NCI-H2107 treated with DMSO at 0.1 percent for 48 hours (cell line): ENCODE measurements around the gene TATDN3.
"Not testable (repeated sequence)": the region's sequence is repeated elsewhere in the genome, so short reads cannot be mapped to it uniquely, and the experiment has no call there.

Experiments used
- DNase-seq: peaks from one replicate; lab custom pipeline; 2025; ENCODE audit not compliant: unreplicated experiment; lab: John Stamatoyannopoulos, UW

TATDN3 gene

DNA sequence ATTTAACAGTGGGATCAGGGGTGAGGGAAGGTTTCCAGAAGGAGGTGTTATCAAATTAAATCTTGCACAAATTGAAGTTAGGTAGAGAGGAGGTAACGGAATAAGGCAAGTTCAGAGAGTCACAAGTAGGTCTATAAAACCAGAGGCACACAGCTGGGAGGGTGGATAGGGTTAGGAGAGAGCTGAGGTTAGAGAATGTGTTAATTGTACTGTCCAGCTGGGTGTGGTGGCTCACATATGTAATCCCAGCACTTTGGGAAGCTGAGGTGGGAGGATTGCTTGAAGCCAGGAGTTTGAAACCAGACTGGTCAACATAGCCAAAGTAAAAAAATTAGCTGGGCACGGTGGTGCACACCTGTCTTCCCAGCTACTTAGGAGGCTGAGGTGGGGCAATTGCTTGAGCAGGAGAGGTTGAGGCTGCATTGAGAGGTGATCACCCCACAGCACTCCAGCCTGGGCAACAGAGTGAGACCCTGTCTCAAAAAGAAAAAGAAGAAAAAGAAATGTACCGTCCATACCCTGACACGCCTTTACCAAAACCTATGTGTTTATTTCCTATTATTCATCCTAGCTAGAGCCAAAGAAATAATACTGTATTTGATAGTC, 35.6 kb downstream of the TATDN3 start:
- DNase-seq: no peak

- no peak for DNase-seq
Measured at GRCh38 chr1:212827831-212828278, 36.2 kb downstream of the TATDN3 start.

DNA sequence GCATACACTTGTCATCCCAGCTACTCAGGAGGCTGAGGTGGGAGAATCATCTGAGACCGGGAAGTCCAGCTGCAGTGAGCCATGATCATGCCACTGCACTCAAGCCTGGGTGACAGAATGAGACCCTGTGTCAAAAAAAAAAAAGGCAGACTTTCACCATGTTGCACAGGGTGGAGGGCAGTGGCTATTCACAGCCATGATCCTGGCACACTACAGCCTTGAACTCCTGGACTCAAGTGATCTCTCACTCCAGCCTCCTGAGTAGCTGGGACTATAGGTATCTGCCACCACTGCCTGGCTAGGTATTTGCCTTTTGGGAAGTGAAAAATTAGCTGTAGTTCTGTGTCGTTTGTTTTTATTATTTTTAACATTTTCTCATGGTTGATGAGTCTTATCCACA, 36.7 kb downstream of the TATDN3 start:
- DNase-seq: no peak

- not testable (repeated sequence) for DNase-seq
Measured at GRCh38 chr1:212833211-212834207, 41.8 kb downstream of the TATDN3 start.

GRCh38 chr1:212838145-212838544, 46.5 kb downstream of the TATDN3 start:
- DNase-seq: no peak

DNA sequence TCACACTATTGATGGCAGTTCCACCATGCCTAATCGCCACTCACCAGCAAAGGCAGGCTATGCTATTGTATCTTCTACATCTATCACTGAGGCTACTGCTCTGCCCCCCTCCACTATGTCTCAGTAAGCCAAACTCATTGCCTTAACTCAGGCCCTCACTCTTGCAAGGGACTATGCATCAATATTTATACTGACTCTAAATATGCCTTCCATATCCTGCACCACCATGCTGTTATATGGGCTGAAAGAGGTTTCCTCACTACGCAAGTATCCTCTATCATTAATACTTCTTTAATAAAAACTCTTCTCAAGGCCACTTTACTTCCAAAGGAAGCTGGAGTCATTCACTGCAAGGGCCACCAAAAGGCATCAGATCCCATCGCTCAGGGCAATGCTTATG, 52.8 kb downstream of the TATDN3 start:
- DNase-seq: not testable (repeated sequence)

- DNase-seq: no peak
Measured at GRCh38 chr1:212847549-212847948, 55.9 kb downstream of the TATDN3 start, which contains the start of gene SPATA45. Gene SPATA45, minus strand, starts transcription at chr1:212847649. Its CDS starts 11,500 bp downstream, at chr1:212836149.

DNA sequence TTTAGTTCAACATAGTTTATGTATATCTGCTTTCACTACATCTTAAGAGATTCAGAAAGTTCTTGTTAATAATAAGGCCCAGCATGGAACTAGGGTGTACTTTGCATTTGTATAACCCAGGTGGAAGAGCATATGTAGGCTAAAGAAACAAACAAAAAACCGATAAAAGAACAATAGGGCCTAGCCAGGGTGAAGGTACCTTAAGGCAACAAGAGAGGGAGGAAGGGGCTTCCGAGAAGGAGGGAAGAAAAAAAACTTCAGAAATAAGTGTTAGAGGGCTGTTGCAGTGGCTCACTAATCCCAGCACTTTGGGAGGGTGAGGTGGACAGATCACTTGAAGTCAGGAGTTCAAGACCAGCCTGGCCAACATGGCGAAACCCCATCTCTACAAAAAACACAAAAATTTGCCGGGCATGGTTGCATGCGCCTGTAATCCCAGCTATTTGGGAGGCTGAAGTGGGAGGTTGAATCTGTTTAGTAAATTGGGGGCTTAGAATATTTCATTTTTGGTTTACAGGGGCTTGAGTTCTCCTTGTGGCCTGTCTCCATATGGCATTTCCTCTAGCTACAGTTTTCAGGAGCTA, 60.5 kb downstream of the TATDN3 start:
- no peak for DNase-seq

DNA sequence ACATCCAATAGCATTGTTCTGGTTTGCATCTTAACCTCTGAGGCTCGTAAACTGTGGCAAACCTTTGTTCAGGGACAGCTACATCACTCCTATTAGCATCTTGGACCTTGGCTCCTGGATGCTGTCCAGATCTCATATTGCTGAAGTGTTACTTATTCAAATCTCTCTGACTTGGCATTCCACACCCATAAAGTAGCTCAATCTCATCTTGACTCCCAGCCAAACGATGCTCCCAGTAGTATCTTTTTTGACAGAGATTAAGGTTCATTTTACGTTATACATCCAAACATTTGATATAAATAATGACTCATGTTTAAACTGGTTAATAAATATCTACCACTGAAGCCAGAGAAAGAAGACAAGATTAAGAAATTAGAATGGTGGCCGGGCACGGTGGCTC, 62.0 kb downstream of the TATDN3 start:
- no peak for DNase-seq

DNA sequence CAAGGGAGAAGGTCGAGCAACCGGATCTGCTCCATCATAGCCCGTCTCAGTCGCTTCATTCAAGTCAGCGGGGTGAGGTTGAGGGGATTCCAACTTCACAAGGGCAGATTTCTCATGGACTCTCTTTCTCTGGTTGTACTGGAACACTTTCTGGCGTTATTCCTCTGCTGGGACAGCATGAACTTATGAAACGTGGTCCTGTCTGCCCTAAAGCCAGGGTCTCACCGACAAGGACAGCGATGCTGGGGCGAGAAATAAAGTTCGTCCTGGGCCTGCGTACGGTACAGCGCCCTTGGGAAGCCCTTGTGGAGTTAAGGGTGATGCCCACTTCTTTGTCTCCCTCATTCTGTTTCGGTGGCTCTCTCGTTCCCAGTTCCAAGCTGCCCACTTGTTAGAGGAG, 65.1 kb downstream of the TATDN3 start:
- no peak for DNase-seq

DNA sequence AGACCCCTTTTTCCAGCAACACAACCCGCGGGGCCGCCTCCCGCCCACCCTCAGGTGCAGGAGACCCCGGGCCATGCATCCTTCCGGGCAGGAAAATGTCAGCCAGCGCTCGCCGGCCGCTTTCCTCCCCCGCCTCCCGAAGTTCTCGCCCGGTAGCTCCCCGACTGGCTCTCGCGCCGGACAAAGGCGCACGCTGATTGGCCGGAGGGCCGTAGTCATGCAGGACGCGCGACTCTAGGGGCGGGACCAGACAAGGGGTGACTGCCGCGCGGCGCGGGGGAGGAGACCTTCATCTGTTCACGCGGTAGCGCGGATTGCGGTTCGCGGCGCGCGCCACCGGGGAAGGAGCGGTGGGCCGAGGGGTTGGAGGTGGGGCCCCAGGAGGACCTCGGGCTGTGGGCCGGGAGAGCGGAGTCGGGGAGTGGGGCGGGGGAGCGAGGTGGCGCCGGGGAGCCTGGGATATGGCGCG, 66.3 kb downstream of the TATDN3 start, which contains the start of gene FLVCR1:
Gene FLVCR1, plus strand, starts transcription at position 284 of the 469 bp plus-strand sequence. Its CDS starts 178 bp downstream, at position 462.
- DNase-seq: peak; percentile 95

DNA sequence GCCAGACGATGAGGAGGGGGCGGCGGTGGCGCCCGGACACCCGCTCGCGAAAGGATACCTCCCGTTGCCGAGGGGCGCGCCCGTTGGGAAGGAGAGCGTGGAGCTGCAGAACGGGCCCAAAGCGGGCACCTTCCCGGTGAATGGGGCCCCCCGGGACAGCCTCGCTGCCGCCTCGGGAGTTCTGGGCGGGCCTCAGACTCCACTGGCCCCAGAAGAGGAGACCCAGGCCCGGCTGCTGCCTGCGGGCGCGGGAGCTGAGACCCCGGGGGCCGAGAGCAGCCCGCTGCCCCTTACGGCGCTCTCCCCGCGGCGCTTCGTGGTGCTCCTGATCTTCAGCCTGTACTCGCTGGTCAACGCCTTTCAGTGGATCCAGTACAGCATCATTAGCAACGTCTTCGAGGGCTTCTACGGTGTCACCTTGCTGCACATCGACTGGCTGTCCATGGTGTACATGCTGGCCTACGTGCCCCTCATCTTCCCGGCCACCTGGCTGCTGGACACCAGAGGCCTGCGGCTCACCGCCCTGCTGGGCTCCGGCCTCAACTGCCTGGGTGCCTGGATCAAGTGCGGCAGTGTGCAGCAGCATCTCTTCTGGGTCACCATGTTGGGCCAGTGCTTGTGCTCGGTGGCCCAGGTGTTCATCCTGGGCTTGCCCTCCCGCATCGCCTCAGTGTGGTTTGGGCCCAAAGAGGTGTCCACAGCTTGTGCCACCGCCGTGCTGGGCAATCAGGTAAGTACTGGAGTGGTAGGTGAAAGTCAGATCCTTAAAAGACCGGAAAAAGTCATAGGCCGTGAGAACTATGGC, 67.0 kb downstream of the TATDN3 start:
- peak; percentile 26 for DNase-seq

- DNase-seq: no peak
Measured at GRCh38 chr1:212860713-212861581, 69.3 kb downstream of the TATDN3 start.

DNA sequence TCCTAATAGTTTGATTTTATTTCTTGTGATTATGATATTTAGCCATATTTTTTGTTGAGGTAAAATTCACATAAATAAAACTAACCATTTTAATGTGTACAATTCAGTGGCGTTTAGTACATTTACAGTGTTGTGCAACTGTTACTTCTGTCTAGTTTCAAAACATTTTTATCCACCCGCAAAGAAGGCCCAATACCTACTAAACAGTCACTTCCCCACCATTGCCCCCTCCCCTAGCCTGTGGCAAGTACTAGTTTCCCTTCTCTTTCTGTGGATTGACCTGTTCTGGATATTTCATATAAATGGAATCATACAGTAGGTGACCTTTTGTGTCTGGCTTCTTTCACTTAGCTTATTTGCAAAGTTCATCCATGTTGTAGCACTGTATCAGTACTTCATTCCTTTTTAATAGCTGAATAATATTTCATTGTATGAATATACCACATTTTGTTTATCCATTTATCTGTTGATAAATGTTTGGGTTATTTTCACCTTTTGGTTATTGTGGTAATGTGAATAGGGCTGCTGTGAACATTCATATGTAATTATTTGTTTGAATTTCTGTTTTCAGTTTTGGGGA, 70.5 kb downstream of the TATDN3 start:
- no peak for DNase-seq

DNA sequence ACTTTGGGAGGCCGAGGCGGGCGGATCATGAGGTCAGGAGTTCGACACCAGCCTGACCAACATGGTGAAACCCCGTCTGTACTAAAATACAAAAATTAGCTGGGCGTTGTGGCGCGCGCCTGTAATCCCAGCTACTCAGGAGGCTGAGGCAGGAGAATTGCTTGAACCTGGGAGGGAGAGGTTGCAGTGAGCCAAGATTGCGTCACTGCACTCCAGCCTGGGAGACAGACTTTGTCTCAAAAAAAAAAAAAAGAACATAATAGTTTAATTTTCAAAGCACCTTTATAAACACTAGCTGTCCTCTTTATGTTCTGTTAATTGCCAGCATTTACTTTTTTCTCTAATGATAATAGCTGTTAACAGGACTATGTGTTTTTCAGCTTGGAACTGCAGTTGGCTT, 71.7 kb downstream of the TATDN3 start:
- not testable (repeated sequence) for DNase-seq

- DNase-seq: no peak
Measured at GRCh38 chr1:212864201-212864600, 72.5 kb downstream of the TATDN3 start.
